ENCODE measurements around the gene RPL22. TPM values are rescaled to one million over a fixed set of nuclear protein-coding genes. Genes with fewer than 3 reads are reported as not detected.
A peak's percentile ranks its signal among the peaks of the same experiment; 100 is the strongest.

Gene RPL22
- 251 TPM for polyA plus RNA-seq (2013, experiment 1 of 2; ENCODE audit: insufficient read length)
- polyA plus RNA-seq (2013, experiment 2 of 2; ENCODE audit: insufficient read length) = 306 TPM

DNA sequence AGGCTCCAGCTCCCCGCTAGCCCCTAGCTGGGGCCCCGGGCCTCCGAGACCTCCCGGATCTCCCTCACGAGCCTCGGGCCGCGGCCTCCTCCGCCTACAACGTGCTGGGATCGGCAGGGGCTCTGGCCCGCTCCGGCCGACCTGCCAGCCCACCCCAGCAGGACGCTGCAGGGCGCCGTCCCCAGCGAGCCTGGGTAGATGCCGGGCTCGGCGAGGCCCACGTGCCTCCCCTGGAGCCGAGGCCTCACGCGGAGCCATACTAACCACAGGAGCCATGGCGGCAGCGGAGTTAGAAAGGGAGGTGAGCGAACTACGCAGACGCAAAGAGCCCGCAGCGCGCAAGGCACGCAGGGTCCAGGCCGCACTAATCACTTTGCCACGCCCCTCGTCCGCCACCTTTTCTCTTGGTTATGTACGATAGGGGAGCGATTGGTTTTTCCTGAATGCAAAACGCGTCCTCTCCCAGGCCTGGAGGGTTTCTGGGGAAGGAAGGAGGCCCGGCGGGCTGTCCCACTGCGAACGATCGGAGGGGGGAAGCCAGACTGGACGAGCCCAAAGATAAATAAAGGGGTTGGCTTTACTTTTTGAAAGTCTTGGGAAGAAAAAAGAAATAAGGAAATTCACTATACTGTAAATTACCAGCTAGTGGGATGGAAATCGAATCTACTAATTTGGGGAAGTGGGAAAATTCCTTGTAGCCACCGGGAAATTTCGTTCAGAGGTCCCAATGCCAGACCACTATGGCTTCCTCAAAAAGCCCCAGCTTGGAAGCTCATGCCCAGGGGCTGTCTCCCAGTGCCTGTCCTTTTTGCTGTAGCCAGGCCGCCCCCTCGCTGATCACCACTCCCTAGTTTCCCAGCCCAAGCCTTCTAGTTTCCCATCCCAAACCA is at the start of gene RPL22:
Gene RPL22 (minus strand): TSS at position 298 of the 890 bp plus-strand sequence. CDS start 22 bp downstream, at position 276.
- DNase-seq = peak; percentile 100

DNA sequence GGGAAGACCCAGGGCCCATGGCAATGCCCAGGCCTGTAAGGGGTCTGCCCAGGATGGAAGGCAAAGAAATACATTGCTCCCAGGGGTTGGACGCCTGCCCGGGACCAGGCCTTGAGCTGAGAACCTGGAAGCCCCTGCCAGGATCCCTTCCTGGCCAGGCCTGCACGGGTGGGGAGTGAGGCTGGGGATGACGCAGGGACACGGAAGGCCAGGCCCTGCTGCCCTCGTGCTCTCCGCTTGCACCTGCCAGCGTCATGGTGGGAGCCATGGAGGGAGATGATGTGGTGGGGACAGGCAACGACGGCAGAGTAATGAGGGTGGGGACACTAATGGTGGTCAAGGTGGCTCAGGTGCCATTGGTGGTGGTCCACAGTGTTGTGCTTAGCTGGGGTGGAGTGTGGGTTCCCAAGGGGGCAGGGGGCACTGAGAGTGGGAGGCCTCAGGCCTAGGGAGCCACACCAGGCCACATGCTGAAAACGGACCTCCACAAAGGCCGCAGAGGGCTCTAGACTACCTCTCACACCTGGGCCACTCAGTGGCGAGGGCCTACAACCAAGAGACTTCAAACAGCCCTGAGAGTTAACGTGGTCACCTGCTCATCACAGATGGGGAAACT is 48.9 kb upstream of the RPL22 start:
- no peak for DNase-seq

DNA sequence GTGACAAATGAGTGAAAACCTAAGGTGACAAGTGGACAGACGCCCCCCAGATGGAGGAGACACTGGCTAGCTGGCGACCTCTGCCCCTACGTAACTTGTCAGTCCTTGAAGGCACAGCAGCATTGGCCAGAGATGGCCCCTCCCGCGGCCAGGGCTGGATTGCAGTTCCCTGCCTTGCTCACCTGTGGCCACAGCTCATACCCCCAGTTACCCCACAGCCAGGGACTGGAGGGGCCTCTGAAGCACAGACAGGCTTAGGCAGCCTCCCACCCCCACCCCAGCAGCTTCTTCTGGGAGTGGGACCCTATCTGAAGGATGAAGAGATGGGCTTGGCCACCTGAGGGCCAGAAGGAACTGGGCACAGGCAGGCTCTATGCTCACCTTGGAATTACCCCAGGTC is 48.3 kb upstream of the RPL22 start:
- no peak for DNase-seq

DNA sequence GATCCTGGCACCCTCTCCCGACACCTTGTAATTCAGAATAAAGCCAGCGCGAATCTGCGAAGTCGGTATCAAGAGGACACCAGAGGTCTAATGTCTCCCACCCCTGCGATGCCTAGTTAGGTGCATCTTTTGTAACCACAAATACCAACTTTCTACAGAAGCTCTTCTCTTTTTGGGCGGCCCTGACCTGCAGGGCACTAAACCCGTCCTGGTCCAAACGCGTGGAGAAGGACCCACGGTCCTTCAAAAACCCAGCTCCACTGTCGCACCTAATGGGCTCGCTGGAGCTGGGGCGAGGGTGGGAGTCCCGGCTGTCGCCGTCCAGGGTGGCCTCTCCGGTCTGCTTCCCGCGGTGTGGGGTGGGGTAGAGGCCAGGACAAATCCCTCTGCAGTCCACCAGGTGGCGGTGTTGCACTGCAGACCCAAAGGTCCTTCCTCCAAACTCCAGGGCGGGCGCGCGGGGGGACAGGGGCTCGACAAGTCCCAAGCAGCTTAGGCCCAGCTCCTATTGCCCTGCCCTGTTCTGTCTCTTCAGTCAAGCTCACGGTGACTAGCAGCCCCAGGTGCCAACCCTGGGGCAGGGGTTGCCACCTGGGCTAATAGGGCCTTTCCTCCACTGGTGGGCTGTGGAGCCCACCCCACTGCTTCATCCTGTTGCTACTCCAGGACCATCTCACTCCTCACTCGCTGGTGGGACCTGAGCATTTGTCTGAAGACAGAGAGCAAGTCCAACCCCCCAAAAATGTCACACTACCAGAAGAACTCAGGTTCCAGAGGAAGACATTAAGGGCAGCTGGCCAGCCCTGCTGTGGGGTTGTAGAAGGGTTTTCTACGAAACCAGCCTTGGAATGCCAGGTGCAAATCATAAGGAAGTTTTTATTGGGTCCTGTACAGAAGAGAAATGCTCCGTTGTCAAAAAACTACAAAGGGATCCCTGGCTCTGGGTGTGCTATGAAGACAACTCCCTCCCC is 47.4 kb upstream of the RPL22 start:
- DNase-seq = peak; percentile 66

DNA sequence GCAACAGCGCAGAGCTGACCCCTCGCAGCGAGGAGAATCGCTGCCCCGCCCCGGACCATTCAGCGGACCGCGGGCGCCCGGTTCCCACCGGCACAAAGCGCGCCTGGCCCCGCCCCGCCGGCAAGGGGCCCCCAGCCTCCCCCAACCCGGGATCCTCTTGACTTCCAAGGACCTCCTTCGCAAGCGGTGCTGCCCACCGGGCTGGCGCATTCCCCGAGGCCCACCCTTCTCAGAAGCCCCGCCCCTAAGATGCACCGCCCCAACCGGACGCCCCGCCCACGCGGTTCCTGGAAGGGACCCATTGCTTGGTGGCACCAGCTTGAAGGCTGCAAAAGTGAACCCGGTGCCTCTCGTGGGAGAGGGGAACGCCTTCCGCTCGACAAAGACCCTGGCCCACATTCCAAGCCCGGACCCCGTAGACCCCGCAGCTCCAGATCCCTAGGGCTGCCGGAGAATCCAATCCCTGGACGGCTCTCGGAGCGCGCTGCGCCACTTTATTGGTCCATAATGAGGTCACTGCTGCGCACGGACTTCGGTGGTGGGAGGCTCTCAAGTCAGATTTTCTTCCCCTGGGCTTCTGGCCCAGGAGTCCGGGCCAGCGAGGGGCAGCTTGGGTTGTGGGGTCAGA is 46.6 kb upstream of the RPL22 start:
- DNase-seq = no peak

DNA sequence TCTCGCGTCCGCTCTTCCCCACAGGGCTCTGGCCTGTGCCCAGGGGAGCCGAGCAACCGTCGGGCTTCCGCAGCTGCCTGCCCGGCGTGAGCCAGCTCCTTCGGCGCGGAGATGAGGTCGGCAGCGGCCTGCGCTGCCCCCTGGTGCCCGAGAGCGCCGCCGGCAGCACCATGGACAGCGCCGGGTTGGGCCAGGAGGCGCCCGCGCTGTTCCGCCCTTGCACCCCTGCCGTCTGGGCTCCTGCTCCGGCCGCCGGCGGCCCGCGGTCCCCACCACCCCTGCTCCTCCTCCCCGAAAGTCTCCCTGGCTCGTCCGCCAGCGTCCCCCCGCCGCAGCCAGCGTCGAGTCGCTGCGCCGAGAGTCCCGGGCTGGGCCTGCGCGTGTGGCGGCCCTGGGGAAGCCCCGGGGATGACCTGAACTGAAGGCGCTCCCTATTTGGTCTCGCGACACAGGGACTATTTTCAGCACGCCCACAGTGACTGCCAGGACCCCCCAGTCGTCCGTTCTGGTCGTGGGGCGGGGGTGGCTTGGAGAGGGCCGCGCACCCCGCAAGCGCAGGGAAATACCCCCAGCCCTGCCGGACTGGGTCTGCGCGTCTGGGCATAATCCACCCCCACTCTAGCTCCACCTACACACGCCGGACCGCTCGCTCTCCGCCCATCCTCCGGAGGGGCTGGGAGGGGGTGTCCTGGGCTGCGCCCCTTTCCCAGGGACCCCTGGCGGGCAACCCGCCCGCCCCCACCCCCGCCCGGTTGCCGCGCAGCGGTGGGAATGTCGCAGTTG is 45.9 kb upstream of the RPL22 start:
- peak; percentile 75 for DNase-seq

DNA sequence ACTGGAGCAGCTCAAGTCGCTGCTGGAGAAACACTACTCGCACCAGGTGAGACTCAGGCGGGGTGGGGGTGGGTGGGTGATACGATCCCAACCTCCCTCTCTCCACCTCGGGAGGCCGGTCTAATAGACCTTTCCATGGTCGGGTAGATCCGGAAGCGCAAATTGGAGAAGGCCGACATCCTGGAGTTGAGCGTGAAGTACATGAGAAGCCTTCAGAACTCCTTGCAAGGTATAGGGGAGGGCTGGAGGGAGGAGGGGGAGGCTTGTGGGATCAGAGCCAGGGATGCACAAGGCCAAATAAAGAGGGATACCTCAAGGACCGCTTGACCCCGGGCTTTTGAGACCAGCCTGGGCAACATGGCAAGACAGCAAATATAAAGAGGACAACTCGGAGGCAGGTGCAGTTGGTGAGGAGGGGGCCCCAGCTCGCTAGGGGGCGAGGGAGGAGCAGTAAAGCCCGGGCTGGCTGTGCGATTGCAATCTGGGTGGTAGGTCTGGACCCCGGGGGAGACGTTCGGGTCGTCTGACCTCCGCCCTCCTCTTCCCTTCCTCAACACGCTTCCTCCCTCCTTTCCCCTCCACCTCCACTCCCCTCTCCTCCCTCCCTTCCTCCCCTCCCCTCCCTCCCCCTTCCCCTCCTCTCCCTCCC is 45.1 kb upstream of the RPL22 start:
- no peak for DNase-seq

DNA sequence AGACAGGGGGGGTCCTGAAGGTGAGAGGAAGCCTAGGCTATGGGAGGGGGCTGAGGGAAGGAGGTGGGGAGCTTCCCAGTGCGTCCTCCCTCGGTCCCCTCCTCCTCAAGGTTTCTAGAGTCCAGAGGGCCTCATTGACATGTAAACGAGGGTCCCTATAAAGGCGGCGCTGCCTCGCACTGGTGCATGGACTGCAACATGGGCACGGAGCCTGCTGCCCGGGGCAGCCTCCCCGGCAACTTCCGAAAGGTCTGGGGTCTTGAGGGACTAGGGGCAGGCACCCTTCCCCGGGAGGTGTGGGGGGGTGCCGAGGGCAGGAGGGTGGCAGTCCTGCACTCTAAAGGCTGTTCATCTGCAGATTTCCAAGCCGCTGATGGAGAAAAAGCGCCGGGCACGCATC is 44.6 kb upstream of the RPL22 start, which contains the start of gene HES3:
Gene HES3 (plus strand): TSS at position 187 of the 400 bp plus-strand sequence. CDS start 187 bp downstream, at position 374.
- no peak for DNase-seq

DNA sequence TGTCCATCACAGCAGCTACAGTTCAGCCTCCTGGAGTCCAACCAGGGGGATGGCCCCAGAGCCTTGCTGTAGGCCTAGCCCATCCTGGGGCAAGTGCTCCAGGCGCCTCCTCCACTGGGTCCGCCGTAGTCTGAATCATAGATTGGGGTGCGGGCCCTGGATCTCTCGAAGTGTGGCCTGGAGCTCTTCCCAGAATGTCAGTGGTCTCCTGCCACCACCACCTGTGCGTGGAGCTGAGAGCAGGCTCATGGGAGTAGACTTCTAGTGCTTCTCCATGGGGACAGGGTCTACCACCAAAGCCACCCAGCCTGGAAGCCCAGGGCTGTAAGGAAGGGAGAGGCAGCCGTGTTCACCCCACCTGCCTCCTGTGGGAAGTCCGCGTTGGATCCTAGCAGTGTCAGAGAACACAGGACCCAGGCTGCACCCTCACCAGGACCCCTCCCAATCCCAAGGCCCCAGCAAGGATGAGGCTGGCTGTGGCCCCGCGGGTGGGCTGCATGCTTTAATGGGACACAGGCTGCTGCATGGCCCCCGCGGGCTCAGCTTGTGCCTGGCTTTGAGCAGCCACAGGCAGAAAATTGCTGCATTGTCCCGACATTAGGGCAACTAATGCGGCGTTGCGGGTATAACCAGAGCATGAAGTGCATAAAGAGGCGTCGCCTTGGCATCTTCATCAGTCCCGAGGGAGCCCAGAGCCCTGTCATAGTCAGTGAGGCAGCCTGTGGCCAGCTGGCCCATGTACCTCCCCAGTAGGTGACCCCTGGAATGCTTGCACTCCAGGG is 43.8 kb upstream of the RPL22 start:
- no peak for DNase-seq

DNA sequence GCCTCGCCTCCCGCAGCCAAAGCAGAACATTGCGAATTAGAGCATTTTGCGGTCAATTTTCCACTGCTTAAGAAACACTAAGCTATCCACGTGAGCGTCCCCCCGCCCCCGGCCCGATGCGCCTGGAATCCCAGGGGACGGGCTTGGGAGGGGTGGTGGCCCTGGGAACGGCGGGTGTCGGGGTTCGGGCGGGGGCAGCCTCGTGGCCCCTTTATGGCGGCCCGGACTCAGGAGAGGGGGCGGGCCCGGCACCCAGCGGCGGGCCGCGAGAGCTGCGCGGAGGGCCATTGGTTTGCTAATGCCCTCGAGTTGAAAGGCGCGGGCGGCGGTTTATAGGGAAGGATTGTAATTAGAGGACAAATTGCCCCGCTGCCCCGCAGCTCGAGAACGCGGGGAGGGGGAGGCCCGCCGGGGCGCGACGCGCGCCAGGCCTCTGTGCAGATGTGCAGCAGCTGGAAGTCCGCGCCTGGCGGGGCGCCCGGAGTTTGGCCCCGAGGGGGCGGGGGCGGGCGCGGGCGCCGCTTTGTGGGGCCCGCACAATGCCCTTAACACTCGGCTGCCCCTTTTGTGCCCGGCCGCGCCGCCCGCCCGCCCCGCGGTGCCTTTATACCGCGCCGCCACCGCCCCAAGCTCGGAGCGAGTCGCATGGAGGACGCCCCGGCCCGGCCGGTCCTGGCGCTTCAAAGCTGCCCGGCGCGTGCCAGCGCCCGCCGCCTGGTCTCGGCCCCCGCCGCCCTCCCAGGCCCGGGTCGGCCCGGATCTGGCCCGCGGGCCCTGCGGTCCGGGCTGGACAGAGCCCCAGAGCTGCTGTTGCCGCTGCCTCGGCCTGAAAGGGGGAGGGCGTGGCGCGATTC is 42.7 kb upstream of the RPL22 start:
- no peak for DNase-seq

DNA sequence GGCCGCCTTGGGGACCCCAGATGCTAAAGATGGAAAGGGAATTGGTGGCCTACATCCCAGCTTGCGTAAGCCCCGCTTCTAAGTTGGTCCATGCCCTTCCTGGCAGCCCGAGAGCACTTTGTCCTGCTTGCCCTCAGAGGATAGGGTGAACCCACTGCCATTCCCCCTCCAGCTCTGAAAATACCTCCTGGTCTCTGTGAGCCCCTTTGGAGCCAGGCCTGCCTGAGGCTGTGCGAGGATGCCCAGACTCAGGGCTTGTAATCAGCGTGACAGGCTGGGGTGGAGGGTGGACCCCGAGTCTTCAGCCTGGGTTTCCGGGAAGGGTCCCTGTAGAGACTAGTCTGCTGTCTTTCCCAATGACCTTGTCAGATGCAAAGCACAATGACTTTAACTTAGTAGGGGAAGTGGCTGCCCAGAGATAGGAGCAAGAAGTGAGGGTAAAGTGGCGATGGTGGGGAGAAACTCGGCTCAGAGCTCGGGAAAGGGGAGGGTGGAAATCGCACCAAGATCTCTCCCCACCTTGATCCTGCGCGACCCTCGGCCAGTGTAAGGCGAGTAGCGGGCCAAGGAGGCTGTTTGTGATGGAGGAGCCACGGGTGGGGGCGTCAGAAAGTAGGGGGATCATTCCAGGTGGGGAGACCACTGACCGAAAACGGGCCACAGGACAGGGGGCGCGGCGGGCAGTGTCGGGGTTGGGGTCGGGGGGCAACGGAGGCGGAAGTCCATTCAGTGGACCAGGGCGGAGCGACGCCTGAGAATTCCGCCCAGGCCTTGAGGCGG is 41.9 kb upstream of the RPL22 start:
- DNase-seq = no peak

DNA sequence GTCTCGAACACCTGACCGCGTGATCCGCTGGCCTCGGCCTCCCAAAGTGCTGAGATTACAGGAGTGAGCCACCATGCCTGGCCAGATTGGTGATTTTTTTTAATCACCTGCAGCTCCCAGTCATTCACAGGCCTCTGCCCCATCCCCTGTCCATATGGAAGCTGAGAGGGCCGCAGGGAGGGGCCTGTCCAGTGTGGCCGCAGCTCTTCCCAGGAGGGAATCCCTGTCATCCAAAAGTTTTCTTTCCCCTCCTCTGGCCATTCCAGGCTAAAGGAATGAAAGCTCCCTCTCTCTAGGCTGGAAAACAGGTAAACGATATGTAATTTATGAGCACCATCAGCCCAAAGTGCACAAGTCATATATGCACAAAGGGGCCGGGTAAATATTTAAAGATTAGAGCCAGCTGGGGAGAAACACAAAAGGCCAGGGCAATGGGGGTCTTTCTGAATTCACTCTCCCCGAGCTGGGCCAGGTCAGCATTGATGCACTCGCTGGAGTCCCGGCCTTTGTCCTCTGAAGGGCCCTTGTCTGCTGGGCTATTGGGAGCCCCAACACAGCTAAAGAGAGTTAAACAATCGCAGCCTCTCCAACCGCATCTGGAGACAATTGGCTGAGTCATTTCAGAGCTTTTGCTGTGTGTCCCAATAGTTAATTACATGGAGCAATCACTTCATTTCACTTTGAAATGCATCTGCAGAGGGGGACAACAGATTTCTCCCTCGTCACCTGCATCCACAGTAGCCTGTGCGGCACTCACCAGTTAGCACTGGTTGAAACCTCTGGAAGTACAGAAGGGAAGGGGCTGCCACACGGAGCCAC is 40.8 kb upstream of the RPL22 start:
- DNase-seq = no peak

DNA sequence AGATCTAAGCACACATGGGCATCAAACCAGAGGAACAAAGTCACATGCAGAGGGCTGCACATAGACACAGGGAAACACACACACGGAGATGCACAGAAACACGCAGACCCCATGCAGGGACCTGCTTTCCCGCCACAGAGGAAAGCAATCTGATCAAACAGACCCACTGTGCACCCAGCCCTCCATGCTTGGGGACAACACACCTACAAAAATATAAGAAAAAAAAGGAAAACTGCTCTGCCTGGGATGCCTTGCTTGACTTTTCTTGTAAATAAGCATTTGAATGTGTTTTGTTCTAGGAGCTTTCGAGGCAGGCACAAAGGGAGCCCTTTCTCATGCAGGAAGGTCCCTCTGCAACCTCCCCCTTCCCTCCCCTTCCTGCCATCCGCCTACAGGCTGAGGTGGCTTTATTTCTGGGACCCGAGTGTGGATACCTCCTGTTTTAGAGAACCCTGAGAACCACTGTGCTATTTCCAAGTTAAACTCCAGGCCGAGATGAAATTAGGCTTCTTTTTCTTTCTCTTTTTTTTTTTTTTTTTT is 39.9 kb upstream of the RPL22 start:
- DNase-seq = no peak

DNA sequence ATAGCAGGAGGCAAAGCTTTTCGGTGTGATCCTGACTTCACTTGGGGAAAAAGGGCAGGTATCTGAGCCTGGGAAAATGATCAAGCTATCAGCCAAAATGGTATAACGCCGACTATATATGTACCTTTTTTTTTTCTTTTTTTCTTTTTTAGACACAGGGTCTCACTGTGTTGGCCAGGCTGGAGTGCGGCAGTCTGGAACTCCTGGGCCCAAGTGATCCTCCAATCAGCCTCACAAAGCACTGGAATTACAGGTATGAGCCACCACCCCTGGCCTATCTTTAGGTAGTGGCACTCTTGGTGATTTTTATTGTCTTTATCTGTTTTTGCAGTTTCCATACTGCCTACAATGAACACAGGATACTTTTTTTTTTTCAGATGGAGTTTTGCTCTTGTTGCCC is 37.7 kb upstream of the RPL22 start:
- no peak for DNase-seq

DNA sequence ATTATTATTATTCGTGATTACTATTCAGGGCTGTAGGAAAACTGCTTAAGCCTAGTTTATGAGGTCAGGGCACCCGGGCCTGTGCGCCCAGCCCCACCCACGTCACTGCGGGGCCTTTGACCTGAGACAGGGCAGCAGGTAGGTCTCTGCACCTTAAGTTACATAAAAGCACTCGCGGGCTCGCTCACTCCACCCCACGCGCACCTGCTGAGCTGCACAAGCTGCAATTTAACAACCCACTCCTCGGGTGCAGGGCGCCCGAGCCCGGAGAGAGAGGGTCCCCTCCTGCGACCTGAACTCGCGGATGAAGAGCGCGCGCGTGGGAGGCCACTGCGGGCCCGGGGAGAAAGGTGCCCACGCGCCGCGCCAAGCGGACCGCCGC is 35.9 kb upstream of the RPL22 start:
- no peak for DNase-seq

DNA sequence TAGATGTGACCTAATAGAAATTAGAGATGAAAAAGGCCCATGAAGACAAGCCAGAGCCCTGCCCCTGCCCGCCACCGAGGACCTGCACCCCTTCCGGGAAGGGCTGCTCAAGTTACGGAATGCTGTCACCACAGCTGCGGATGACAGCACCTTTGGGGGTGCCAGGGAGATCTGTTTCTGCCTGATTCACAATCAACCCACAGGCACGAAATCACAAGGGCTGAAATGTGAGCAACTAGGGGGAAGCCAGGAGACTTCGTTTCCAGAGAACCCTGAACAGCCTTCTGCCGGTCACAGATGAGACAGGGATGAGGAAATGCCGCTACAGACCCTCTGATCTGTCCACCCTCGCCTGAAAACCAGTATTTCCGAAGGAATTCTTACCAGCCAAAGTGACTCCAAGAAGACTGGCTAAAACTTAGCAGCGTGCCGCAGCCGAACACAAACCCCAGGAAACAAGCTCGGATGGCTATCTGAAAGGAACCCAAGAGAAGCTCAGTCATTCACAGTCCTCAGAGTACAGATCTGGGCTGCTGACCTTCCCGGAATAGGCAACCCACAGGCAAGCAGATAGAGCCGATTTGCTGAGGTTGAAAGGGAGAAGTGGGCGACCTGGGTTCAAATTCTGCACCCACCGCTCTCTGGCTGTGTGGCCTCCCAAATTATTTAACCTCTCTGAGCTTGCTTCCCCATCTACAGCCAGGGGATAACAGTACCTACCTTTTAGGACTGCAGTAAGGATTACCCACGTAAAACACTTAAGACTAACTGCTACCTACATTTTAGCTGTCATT is 35.3 kb upstream of the RPL22 start:
- no peak for DNase-seq
